Inferior parietal cortex (tissue), 1 donor: Measurements from ENCODE around the gene SPECC1L.
A peak's percentile ranks its signal among the peaks of the same experiment; 100 is the strongest.
"Not testable (repeated sequence)": the region's sequence is repeated elsewhere in the genome, so short reads cannot be mapped to it uniquely, and the experiment has no call there.

Experiments
- DNase-seq: peaks from one replicate; pipeline ENCODE4 v3.0.0-alpha.2; 2016; ENCODE audit errors: extremely low spot score

The SPECC1L gene, protein sequence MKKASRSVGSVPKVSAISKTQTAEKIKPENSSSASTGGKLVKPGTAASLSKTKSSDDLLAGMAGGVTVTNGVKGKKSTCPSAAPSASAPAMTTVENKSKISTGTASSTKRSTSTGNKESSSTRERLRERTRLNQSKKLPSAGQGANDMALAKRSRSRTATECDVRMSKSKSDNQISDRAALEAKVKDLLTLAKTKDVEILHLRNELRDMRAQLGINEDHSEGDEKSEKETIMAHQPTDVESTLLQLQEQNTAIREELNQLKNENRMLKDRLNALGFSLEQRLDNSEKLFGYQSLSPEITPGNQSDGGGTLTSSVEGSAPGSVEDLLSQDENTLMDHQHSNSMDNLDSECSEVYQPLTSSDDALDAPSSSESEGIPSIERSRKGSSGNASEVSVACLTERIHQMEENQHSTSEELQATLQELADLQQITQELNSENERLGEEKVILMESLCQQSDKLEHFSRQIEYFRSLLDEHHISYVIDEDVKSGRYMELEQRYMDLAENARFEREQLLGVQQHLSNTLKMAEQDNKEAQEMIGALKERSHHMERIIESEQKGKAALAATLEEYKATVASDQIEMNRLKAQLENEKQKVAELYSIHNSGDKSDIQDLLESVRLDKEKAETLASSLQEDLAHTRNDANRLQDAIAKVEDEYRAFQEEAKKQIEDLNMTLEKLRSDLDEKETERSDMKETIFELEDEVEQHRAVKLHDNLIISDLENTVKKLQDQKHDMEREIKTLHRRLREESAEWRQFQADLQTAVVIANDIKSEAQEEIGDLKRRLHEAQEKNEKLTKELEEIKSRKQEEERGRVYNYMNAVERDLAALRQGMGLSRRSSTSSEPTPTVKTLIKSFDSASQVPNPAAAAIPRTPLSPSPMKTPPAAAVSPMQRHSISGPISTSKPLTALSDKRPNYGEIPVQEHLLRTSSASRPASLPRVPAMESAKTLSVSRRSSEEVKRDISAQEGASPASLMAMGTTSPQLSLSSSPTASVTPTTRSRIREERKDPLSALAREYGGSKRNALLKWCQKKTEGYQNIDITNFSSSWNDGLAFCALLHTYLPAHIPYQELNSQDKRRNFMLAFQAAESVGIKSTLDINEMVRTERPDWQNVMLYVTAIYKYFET

DNA sequence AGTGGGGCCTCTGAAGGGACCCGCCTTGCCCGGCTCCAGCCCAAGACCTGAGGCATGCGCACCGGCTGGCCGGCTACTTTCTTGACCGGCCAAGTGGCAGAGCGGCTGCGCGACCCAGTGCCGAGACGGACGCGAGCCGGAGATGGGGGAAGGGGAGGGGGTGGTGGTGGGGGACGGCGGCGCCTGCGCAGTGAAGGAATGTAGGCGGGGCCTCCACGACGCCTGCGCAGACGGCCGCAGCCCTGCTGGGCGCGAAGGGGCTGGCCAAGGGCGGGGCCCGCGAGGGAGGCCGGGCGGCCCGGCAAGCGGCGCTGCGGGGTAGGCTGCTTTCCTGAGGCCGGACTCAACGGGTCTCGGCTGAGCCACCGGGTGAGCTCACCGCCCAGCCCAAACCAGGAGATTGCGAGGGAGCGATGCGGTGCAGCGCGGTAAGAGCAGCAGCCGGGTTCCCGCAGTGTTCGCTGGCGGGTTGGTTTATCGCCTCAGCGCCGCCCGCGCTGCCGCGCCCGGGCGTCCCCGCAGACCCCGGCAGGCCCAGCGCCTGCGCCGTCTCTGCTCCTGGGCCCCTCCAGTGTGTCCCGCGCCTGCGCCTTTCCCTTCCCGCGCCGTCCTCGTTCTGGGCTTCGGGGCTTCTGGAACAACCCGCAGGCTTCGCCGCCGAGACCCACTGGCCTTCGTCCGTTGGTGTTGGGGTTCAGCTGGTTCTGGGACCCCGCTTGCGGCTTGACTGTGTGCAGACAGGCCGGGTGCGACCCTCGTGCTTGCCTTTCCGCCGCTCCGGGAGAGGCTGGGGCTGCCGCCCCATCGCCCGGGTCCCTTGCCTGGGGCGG lies at the start of gene SPECC1L:
Gene SPECC1L, plus strand, starts transcription at position 276 of the 830 bp plus-strand sequence. CDS start 31,401 bp downstream, outside the sequence.
- peak; percentile 87 for DNase-seq

DNA sequence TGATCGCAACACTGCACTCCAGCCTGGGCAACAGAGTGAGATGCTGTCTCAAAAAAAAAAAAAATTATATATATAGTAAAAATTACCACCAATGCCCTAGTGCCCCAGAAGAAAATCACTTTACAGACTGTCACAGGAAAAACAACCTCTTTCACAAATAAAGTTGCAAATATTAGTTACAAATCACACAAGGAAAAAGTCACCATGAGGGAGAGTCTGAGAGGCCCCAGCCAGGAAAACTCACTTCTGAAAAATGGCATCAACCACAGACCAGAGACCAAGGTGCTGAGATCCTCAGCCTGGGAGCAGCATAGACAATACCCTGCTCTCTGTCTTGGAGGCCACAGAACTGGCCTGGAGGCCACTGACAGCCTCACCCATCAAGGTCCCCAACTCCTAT lies 46.2 kb upstream of the SPECC1L start:
- DNase-seq, result no peak

DNA sequence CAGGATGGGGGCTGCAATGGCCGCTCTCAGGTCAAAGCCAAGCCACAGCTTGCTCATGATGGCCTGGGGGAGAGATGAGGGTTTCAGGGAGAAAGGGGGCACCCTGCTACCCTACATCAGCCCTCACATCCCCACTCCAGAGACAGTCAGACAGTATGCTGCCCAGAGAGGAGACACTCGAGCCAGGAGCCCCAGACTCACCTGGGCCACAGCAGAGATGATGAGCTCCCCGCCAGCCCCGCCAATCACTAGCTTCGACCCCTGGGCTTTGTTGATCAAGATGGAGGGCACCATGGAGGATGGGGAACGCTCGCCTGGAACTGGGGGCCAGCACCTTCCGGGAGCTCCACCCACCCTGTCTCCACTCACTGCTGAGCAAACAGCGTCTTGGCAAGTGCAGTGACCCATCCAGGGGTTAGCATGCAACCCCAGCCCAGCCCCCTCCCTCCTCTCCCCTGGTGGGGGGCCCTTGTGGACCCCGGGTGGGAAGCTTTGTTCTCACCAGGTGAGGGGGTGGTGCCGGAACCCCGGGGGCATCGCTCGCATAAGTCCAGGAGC lies 45.5 kb upstream of the SPECC1L start:
- no peak for DNase-seq

DNA sequence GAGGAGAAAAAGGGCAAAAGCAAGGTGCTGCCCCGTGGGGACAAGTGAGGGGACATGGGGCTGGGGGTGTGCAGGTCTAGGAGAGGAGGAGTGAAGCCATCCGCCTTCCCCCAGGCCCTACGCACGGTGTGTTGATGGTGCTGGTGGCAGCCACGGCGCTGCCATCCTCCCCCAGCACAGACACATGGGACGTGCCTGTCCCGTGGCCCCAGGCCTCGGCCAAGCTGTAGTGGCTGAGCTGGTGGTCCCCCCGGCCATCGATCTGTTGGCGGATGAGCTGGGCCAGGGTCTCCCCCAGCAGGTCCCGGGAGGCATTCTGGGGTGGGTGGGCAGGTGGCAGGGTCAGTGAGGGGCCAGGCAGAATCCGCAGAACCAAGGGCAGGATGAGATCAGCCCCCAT lies 44.7 kb upstream of the SPECC1L start:
- DNase-seq, result no peak

DNA sequence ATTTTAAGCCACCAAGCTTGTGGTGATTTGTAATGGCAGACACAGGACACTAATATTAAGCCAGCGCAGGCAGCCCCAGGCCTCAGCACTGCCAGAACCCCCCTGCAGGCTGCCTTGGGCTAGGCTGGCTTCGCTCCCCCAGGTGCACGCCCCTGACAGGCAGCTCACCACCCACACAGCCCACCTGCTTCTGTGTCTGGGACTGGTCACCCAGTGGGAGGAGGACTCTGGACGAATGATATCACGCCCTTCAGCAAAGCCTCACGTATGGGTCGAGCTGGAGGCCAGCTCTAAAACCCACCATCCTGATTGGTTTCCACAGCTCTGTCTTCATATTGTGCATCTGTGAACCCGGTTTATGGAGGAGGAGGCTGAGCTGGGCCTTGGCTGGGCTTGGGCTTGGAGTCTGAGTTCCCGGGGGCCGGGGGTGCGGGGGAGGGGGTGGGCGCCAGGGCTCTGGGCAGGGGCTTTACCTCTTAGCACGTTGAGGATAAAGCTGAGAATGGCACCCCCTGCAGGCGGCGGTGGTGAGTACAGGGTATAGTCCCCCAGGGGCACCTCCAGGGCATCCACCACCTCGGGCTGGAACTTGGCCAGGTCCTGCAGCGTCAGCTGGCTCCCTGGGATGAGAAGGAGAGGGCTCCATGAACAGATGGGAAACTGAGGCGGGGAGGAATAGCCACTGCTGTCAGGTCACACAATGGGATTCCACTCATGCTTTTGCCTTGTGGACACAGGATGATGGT lies 39.5 kb upstream of the SPECC1L start:
- no peak for DNase-seq

DNA sequence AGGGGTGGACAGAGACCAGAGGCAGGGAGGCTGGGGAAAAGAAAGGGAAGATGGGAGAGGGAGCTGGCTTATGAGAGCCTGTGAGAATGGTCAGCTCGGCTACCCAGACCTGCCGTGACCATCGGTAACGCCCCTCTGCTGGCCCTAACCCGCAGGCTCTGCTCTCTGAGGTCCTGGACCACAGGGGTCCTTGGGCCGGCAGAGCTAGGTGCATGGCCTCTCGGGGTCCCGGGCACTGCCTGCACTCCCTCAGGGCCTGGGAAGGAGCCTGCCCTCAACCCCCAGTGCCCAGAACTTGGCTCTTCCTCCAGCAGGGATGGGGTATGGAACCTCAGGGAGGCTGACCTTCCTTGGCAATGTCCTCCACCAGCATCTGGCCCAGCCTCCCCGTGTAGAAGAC lies 38.9 kb upstream of the SPECC1L start:
- no peak for DNase-seq

DNA sequence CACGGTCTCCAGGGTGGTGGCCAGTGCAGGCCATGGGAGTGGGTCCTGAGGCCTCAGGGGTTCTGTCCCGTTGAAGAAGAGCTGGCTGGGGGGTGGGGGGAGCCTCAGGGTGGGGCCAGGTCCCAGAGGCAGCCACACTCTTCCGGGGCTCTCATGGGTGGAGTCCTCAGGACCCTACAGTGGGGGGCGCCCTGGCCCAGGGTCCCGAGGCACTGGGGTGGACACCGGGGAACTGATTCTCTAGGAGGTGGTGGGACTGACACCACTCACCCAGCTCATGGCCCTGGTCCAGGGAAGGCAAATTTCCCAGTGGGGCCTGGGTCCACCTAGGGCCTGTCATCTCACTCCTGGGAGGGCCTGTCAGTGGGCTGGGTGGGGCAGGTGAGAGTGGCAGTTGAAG lies 38.5 kb upstream of the SPECC1L start:
- no peak for DNase-seq

DNA sequence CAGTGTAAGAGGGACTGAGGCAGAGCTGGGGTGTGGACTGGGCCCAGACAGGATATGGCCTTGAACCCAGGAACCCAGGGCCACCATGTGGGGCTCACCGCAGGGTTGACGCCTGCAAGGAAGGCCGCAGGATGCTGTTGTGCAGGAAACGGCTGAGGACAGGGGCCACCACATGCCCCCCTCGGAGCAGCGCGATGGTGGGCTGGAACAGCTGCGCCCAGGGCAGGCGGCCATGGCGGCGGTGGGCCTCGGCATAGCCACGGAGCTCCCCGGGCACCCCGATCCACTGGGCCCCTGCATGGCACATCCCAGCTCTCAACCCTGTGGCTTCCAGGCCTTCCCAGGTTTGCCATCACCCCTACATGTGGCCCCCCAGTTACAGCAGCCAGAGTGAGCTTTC lies 37.9 kb upstream of the SPECC1L start:
- no peak for DNase-seq

DNA sequence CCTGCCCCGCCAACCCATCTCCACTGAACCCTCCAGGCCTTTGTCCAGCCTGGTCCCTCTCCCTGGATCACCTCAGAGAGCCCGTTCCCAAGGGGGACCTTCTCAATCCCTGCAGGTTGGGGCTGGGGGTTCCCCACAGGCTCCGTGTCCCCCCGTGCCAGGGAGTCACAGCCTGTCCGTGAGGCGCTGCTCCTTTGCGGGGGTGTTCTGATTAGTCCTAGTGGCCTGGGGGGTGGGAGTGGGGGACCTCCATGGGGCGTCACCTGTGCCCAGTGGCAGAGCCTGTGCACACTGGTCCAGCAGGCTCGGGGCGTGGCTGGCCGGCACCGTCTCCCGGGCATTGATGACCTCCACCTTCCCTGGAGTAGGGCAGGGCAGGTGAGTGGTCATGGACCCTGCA lies 37.4 kb upstream of the SPECC1L start:
- no peak for DNase-seq

DNA sequence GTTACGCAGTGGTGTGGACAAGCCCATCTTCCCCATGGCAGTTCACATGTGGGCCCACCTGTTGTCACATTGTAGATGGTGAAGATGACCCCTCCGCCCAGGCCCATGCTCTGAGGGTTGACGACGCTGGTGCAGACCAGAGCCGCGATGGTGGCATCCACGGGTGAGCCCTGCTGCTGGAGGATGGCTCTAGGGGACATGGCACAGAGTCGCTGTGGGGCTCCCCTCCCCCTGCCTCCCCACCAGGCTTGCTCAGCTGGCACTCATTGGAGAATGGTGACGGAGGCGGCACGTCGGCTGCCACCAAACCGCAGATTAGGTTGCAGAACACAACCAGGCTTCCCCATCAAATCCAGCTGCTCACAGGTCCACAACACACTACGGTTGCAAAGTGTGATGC lies 36.8 kb upstream of the SPECC1L start:
- no peak for DNase-seq

DNA sequence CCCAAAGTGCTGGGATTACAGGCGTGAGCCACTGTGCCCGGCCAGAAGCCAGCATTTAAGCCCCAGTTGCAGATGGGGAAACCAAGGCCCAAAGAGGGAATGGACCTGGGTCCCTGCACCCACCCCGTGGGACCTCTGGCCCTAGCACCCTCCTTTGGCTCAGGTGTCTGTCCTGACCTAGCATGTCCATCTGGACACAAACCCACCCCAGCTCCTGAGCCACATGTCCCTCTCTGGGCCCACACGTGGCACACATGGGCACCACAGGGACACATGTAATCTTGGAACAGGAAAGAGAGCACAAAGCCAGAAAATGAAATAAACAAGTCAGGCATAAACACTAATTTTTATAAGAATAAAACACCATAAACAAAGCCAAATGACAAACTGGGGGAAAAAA lies 35.3 kb upstream of the SPECC1L start:
- DNase-seq, result no peak

DNA sequence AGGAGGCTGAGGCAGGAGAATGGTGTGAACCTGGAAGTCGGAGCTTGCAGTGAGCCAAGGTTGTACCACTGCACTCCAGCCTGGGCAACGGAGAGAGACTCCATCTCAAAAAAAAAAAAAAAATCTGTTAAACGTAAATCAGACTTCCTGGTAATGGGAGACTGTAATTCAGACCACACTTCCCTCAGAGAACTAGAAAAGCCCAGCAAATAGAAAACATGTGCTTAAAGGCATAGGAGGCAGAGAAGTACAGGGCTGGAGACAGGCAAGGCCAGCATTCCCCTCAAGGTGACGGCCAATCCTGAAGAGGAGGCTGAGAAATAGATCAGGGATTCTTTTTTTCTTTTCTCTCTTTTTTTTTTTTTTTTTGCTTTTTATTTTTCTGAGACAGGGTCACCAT lies 34.0 kb upstream of the SPECC1L start:
- no peak for DNase-seq

DNA sequence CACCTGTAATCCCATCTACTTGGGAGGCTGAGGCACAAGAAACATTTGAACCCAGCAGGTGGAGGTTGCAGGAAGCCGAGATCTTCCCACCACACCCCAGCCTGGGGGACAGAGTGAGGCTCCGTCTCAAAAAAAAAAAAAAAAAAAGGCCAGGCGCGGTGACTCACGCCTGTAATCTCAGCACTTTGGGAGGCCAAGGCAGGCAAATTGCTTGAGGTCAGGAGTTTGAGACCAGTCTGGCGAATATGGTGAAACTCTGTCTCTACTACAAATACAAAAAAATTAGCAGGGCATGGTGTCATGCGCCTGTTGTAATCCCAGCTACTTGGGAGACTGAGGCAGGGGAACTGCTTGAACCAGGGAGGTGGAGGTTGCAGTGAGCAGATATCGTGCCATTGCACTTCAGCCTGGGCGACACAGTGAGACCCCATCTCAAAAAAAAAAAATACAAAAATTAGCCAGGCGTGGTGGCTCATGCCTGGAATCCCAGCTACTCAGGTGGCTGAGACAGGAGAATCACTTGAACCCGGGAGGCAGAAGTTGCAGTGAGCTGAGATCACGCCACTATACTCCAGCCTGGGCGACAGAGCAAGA lies 32.4 kb upstream of the SPECC1L start:
- DNase-seq, result not testable (repeated sequence)

DNA sequence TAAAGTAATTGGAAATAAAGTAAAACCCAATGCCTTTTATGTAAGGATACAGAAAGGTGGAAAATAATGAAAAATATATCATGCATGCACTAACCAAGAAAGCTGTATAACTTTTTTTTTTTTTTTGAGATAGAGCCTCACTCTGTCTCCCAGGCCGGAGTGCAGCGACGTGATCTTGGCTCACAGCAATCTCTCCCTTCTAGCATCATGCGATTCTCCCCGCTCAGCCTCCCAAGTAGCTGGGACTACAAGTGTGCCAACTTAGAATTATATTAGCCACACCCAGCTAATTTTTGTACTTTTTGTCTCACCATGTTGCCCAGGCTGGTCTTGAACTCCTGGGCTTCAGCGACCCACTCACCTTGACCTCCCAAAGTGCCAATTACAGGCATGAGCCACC lies 30.2 kb upstream of the SPECC1L start:
- DNase-seq, result no peak

DNA sequence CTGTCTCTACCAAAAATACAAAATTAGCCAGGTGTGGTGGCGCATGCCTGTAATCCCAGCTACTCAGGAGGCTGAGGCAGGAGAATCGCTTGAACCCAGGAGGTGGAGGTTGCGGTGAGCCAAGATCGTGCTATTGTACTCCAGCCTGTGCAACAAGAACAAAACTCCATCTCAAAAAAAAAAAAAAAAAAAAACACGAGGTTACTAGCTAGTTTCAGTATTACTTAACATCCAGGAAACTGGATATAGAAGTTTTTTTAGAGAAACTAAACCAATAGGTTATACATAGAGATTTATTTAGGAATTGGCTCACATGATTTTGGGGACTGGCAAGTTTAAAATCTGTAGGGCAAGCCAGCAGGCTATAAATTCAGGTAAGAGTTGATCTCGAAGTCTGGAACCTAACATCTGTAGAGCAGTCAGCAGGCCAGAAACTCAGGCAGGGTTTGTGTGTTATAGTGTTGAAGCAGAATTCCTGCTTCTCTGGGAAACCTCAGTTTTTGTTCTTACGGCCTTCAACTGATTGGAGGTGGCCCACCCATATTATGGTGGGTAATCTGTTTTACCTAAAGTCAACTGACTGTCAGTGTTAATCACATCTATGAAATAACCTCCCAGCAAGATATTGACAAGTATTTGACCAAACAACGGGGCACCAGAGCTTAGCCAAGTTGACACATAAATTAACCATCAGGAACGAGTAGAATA lies 29.5 kb upstream of the SPECC1L start:
- DNase-seq, result not testable (repeated sequence)

DNA sequence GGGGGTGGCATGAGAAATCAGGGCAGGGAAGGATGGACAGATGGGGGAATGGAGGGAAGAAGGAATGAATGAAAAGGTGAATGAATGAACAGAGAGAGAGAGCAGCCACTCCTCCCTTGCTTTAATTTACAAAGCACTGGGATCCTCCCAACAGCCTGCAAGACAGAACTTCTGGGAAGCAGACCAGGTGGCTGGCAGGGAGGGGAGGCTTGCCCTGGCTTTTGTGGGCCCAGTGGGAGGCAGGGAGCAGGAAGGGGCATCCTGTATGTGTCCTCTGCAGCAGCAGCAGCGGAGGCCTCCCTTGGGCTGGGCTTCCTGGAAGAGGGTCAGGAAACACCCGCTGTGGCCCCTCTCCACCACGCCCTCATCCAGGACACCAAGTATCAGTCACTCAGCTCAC lies 27.2 kb upstream of the SPECC1L start:
- not testable (repeated sequence) for DNase-seq

DNA sequence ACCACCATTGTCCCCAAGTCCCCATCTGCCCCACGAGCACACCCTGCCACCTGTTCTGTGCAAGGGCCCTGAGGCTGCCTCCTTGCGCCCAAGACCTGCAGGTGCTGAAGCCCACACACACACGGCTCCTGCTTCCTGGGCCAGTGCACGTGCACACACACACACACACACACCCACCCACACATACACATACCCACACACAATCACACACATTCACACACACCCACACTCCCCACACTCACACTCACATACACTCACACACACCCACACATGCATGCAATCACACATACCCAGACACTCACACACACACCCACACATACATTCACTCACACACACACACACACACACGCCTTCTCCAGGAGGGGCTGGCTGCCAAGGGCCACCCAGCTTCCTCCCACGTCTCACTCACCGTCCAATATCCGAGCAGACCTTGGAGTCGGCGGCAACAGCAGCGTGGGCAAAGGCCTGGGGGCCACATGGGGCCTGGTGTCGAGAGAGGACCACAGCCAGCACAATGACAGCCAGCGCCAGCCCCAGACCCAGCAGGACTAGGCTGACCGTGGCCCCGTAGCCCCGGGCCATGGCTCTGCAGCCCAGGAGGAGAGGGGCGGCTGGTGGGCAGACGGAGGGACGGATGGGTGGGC lies 26.4 kb upstream of the SPECC1L start:
- DNase-seq, result no peak

DNA sequence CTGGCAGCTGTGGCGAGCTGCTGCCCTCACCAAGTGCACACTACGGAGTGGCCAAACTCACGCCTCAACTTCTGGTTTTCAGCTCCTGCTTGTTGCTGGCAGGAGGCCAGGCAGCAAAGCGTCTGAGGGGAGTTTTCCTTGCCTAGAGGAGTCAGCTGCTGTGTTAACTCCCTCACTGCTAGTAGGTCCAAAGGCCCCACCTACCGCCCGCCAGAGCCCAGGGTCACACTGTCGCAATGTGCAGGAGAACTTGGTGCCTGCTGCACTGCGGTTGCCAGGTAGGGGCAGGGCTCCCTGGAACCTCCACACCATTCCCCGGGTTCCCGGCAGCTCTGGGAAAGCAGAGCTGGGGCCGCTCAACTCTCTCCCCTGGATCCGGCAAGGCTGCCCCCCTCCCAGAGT lies 25.6 kb upstream of the SPECC1L start, which contains the start of gene GGT5:
Gene GGT5, minus strand, starts transcription at position 53 of the 402 bp plus-strand sequence. CDS start 357 bp downstream, outside the sequence.
- DNase-seq, result not testable (repeated sequence)
